T-helper 9 cell (primary cell): Measurements from ENCODE around the gene SYCP2L.
"Not testable (repeated sequence)": the region's sequence is repeated elsewhere in the genome, so short reads cannot be mapped to it uniquely, and the experiment has no call there.

Experiments used
- DNase-seq: peaks from one replicate; pipeline ENCODE4 v3.0.0-alpha.2; 2020
- total RNA-seq, 2 donors: gene quantifications; one replicate each; lab custom pipeline; 2026; lab: John Stamatoyannopoulos, UW

The SYCP2L gene
- 0 reads per million in 2 donors for total RNA-seq

DNA sequence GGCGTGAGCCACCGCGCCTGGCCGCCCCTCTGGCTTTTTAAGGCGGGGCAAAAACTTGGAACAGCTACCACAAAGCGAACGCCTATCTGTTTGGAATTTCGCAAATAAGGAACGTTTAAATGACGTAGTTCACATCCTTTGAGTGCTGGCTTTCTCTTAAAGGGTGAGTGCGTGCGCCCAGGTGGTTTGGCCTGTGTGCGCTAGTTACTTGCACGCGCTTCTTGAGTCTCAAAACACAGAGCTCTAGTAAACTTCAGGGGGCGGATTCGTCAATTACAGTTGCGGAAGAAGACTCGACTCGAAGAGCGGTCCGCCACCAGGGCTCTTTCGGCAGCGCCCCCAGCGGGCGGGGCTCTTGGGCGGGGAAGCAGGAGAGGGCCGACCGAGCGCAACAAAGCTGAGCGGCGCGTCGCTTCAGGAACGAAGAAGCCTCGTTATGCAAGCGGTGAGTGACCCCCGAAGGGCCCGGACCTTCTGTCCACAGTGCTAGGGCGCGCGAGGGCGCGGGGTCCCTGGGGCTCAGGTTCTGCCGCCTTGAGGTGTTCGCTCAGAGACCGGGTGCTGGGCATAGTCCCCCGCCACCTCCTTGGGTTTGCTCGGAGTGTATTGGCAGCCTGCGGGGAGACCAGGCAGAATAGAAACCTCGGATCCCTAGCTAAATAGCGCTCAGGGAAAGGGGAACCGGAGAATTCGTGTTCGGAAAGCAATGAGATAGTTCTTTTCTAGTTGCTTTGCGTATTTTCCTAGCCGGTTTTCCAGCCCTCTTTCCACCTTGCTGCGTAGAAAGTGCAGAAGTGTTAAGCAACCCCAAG, at the start of gene SYCP2L:
Gene SYCP2L (plus strand): TSS at position 362 of the 812 bp plus-strand sequence. CDS start 75 bp downstream, at position 437.
- DNase-seq = no peak

DNA sequence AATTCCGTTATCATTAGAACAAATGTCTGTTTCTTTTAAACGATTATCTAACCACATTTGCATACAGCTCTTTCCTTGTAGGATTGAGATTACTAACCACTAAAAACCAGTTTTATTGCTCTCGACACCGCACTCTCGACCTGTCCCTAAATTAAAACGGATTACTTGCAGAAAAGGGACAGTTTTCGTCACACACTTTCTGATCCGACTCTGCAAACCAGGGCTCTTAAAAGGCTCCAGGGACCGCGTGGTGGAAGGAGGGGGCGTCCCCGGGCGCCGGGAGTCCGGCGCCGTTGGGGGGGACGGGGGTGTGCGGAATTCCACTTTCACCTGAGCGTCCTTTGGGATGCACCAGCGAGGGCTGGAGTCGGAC, 49.2 kb upstream of the SYCP2L start:
- DNase-seq = no peak

DNA sequence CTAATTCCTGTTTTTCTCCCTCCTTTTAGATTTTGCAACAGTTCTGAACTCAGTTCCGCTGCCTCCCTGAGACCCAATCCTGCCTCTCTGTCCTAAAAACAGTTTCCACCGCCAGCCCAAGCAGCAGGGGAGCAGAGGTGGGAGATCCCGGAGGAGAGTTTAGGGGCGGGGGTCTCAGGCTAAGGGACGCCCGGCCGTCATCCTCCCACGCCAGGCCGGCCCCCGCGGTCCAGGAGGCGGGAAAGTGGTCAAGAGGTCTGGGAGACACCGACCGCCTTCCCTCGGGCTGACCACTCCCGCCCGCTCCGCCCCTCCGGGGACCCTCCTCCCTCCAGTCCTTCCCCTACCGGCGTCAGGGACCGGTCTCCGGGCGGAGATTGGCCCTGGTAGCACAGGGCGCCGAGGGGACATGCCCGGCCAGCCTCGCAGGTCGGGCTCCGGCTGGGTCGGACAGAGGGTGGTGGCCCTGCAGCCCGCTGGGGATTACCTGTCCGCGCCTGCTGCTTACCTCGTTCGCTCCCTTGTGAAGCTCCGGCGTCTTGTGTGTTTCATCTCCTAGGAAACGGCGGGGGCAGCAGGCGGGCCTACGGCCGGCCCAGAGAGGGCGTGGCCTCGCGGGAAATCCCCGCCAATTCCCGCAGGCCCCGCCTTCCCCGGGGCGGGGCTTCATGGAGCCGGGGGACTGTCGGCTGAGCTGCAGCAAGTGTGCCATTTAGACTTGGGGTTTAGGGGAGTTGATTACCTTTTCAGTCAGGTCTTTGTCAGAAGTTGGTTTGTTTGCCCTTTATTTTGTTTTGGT, 48.7 kb upstream of the SYCP2L start, which contains the start of gene MAK:
Gene MAK (minus strand): TSS at position 545 of the 799 bp plus-strand sequence. CDS start 7,891 bp downstream, outside the sequence.
- DNase-seq = peak; percentile 78

DNA sequence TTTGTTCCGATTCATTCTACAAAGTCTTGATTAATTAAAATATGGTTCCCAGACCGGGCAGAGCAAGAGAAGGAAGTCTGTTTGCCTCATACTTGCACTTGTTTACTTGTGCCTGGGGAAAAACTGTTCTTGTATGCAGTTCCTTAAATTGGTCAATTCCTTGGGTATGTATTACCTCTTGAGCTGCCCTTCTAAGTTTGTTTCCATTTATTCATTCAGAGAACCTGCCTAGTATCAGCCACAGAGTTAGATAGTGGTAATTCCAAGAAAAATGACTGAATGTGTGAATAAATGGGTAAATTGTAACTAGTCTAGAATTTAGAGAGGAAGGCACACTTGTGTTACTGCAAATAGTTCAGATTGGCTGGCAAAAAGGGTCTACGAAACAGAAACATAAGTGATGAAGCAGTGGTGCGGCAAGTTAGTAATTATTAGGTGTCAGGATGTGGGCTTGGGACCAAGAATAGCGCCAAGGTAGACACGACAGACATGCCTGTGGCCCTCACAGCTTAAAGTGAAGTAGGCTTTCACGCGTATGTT, 48.0 kb upstream of the SYCP2L start:
- no peak for DNase-seq

DNA sequence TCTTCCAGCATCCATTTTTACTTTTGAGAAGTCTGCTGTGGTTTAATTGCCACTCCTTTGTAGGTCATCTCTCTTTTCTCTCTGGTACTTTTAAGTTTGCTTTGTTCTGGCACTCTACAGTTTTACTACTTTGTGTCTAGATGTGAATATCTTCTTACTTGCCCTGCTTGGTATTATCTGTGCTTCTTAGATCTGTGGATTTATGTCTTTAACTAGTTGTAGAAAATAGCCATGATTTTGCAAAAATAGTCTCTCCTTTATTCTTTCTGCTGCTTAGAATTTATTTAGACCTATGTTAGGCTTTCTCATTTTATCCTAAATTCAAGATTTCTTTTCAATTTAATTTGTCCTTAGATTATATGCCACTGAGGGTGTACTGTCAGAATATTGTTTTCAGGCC, 43.3 kb upstream of the SYCP2L start:
- DNase-seq = no peak

DNA sequence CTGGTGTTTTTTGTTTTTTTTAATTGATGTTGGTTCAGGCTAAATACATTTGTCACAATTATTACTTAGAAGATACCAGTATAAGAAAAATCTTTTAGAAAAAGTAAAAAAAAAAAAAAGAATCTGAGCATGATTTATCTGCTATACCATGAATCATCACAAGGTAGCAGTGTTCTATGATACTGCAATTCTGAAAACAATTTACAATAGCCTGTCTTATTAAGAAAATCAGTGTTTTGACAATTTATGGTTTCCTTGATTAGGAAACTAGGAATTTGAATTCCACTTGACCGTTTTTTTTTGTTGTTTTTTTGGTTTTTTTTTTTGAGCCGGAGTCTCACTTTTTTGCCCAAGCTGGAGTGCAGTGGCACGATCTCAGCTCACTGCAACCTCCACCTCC, 39.2 kb upstream of the SYCP2L start:
- no peak for DNase-seq

DNA sequence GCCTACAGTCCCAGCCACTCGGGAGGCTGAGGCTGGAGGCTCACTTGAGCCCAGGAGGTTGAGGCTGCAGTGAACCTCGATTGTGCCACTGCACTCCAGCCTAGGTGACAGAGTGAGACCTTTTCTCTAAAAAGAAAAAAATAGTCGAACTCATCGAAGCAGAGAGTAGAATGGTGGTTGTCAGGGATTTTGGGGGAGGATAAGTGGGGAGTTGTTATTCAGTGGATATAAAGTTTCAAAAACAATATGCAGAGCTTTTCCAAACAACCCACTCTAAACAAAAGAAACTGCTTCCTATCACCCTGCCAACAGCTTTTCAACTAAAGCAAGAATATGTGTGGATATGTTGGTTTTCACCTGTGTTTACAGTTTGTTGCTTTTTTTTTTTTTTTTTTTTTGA, 37.0 kb upstream of the SYCP2L start:
- DNase-seq = no peak

DNA sequence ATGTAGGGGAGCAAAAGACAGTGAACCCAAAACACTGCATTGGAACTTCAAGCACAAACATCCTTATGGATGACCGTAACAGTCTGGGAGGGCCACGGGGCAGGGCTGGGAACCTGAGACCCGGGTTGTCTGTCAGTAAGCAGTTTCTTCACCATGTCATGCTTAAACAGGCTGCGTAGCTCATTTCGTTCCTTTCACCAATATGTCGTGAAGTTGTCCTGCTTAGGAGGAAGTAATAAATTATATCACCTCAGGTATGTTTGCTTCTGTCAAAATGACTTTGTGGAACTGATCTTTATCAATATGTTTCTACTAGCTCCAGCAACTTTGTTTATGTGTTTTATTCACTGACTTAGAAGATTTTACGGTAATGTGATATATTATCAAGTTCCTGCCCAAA, 36.1 kb upstream of the SYCP2L start:
- no peak for DNase-seq

DNA sequence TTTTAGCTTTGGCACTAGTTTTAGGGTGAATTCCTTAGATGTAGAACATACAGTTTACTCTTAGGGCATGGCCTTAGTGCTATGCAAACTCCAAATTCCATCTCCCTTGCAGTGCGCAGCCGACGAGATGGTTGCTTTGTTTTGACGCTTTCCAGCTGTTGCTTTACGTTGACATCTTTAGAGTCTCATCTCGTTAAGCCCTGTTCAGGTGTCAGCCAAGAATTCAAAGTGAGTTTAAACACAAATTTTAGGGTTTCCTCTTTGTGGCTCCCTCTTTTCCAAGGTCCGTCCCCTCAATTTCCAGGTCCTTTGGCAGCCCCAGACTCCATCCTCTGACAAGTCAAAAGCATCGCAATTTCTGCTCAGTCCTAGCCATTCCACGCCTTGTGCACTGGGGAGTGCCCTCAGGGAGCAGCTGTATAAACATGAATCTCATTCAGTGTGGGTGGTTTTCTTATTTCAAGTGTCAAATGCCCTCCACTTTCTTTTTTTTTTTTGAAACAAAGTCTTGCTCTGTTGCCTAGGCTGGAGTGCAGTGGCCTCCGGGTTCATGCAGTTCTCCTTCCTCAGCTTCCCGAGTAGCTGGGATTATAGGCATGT, 34.4 kb upstream of the SYCP2L start:
- no peak for DNase-seq

DNA sequence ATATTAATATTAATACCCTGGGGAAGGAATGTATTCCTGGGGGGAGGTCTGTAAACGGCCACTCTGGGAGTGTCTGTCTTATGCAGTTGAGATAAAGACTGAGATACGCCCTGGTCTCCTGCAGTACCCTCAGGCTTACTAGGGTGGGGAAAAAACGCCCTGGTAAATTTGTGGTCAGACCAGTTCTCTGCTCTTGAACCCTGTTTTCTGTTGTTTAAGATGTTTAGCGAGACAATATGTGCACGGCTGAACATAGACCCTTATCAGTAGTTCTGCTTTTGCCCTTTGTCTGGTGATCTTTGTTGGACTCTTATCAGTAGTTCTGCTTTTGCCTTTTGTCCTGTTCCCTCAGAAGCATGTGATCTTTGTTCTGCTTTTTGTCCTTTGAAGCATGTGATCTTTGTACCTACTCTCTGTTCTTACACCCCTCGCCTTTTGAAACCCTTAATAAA, 33.0 kb upstream of the SYCP2L start:
- not testable (repeated sequence) for DNase-seq

DNA sequence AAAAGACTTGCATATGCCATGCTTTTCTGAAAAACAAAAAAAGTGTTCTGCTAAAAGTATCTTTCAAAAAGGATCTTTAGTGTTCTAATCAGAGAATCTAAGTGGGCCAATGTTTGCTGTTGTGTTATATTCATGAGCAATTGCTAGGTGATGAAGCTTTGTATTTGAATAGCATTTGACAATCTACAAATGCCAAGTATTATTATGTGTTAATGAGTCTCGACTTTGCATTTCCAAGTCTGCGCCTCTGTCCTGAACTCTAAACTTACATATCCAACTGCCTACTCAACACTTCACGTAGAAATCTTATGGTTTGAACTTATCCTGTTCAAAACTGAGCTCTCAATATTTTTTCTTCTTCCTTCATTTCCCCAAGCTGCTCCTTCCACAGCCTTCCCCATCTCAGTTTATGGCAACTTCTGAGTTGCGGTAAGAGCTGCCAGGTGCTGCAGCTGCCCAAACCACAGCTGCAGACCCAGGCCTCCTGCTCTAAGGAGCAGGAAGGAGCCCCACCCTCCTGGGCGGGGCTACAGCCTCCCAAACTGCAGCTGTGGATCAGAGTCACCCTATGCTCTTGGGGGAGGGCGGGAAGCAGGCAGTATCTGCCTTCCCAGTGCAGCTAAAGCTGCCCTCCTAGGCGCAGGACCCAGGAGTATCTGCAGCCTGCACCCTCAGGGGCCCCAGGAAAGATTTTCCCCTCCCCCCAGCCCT, 31.8 kb upstream of the SYCP2L start:
- DNase-seq = no peak

DNA sequence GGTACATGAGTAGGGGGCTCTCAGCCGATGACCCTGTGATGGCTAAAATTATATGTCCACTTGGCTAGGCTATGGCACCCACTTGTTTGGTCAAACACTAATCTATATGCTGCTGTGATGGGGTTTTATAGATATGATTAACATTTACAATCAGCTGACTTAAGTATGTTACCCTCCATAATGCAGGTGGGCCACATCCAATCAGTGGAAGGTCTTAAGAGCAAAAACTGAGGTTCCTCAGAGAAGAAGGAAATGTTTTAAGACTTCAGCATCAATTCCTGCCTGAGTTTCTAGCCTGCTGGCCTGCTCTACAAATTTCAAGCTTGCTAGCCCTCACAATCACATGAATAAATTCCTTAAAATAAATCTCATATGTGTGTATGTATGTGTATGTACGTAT, 29.6 kb upstream of the SYCP2L start:
- DNase-seq = no peak

DNA sequence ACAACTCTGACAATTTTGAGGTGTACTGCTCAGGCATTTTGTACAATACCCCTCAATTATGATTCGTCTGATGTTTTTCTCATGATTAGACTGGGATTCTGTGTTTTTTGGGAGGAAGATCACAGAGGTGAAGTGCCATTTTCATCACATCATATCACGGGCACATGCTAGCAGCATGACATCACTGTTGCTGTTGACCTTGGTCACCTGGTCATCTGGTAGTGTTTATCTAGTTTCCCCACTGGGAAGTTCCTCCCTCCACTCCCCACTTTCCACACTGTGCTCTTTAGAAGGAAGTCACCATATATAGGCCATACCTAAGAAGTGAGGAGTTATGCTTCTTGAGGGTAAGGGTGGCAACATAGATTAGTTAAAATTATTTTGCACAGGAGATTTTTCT, 25.8 kb upstream of the SYCP2L start:
- no peak for DNase-seq

DNA sequence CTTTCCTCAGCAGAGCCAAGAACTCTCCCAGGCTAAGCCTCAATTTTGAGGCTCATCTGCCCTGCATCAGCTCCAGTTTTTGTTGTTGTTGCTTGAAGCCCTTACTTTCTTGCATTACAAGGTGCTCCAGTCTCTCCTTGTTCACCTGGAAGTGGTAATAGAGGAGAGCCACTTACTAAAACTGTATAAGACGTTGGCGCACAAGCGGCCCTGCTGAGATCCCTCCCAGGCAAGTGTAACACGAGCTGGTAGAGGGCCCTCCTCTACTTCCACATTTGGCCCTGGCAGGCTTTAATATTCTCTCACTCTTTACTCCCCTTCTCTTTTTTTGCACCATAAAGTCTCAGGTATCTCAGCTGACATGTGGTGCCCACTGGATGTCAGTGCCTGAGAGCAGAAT, 24.5 kb upstream of the SYCP2L start:
- no peak for DNase-seq

DNA sequence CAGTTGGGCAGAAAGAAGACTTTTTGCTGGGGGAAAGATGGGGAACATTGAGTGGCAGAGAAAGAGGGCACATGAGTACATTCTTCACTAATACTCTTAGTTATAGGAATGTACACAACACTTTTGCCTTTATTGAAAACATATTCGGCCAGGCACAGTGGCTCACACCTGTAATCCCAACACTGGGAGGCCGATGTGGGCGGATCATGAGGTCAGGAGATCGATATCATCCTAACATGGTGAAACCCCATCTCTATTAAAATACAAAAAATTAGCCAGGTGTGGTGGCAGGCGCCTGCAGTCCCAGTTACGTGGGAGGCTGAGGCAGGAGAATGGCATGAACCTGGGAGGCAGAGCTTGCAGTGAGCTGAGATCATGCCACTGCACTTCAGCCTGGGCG, 23.8 kb upstream of the SYCP2L start:
- not testable (repeated sequence) for DNase-seq

DNA sequence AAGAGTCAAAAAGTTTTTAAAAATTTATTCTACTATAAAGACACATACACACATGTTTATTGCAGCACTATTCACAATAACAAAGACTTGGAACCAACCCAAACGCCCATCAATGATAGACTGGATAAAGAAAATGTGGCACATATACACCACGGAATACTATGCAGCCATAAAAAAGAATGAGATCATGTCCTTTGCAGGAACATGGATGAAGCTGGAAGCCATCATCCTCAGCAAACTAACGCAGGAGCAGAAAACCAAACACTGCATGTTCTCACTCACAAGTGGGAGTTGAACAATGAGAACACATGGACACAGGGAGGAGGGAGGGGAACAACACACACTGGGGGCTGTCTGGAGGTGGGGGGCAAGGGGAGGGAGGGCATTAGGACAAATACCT, 20.1 kb upstream of the SYCP2L start:
- not testable (repeated sequence) for DNase-seq

DNA sequence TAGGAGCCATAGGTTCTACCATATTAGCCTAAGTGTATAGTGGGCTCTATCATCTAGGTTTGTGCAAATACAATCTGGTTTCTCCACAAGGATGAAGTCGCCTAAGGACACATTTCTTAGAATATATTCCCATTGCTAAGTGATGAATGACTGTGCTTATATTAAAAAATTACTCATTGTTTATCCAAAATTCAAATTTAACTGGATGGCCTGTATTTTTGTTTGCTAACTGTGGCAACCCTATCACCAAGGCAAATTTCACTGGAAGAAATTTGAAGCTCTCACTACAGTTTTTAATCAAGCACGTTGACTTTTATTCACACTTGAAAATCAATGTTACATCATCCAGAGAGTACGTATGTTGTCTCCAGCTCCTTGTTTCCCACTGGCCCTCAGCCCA, 18.9 kb upstream of the SYCP2L start:
- no peak for DNase-seq

DNA sequence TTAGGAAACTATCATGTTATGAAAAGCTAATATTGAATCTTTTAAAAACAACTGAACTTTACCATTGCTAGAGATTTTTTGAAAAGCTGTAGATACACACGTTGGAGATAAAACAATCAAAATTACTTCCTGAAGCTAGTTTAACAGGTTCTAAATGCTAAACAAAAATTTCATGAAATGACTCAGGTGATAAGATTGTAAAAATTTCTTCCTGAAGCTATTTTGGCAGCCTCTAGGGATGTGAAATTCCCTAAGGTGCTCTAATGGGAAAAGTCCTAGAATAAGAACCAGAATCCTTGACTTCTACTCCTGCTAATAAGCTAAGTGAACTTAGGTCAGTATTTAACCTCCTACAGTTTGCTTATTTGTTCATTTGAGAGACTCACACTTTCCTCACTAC, 13.5 kb upstream of the SYCP2L start:
- no peak for DNase-seq

DNA sequence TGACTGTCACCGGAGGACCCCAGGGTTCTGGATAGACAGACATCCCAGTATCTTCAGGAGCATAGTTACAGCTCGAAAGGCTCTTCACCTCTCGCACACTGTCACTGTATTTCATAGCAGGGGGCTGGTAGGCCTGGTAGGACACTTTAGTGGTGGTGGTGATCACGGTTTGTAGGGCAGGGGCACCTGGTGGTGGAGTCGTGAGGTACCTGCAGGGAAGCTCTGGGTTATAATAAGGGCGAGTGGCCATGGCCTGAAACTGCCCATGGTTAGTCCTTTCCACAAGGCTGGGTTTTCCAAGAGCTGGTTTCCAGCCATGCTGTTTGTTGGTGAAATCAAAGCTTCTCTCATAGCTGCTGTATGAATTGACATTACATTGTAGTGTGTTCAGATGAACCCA, 12.6 kb upstream of the SYCP2L start:
- DNase-seq = no peak

DNA sequence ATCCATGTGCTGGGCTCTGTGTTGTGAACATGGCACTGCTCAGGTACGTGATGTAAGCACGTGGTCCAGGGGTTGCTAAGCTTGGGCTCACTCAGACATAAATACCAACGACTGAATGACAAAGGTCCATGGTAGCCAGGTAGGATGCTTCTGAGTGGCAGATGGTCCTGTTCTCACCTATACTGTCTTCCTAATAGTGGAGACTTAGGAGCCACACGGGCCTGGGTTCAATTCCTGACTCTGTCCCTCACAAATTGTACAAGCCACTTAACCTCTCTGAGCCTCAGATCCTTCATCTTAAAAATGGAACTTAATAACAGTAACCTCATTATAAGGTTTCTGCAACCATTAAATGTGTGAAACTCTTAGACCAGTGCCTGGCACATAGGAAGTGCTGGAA, 11.8 kb upstream of the SYCP2L start:
- no peak for DNase-seq

DNA sequence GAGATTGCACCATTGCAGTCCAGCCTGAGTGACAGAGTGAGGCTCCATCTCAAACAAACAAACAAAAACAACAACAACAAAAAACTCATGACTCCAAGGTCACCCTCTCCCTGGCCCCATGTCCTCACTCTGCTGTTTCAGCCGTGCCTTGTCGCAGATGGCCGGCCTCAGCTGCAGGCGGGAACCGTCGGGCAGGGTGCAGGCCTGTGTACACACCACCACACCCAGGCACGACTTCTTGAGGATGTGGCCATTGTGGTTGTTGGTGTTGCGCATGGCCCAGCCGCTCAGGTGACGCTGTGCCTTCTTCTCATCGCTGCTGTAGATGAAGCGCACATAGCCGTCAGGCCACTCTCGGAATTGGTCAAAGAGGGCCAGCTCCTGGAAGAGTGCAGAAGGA, 9.8 kb upstream of the SYCP2L start:
- no peak for DNase-seq

DNA sequence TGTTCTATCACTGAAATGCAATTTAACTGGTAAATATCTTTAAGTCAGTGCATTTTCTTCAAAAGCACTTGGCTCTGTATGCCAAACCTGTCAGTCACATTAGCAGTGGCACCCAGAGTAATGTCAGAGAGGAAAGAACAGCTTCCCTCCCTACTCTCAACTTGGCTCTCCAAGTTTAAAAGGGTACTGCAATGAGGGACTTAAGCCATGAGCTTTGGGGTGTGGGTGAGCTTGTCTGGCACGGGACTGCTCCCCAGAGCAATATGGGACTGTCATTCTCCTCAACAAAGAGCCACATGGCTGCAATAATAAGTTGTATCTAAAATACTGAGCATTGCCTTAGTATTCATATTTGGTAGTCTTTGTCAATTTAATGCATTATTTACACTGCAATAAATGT, 9.0 kb upstream of the SYCP2L start:
- DNase-seq = no peak

DNA sequence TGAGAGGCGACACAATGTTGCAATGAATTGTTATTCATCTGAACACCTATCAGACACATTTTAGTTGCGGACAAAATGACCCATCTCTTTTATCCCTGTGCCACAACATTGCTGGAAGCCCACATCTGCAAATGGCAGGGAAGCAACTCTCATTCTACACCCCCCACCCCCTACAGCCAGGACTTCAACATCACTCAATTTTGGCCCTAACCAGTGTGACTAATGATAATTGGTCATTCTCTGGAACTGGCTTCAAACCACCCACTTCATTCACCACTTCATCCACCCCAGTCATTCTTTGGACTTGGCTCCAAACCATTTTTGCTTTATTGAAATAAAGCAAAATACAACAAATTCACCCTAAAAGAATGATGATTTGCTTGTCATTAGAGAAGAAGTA, 6.5 kb upstream of the SYCP2L start:
- DNase-seq = no peak
